ENCODE measurements around the gene EIF4G3.

- TF ChIP-seq CTCF (IDR thresholded peaks at IDR 0.05) = no peak
- no peak for TF ChIP-seq EZH2 (IDR thresholded peaks at IDR 0.05; ENCODE audit: borderline replicate concordance, insufficient read depth, low read depth, low read length, poor library complexity, severe bottlenecking)
These were observed 12.4 kb downstream of the EIF4G3 start for GRCh38 chr1:21164266-21164665.
